MCF 10A (cell line): Measurements from ENCODE around the gene TPR. TPM values are rescaled to one million over a fixed set of nuclear protein-coding genes. Genes with fewer than 3 reads are reported as not detected.

Source experiments
- BruUV-seq: library from RNA; stranded (reverse); fragments of 400-500 nt; replicated peaks from 2 replicates; lab custom pipeline; 2021; lab: Mats Ljungman, UMichigan
- CTCF ChIA-PET: fragments of 300-600 bp; sonication (Branson Sonifier 250); formaldehyde crosslinking; extraction: SDS; loops from one replicate; lab custom pipeline; 2021; ENCODE audit warnings: antibody characterized with exemption, inconsistent platforms; lab: Yijun Ruan, JAX
- POLR2A ChIA-PET: fragments of 300-600, 350-650 bp; sonication (Branson Sonifier 250); formaldehyde crosslinking; extraction: SDS; loops from one replicate; lab custom pipeline; 2020; ENCODE audit warnings: antibody characterized with exemption, inconsistent platforms; lab: Yijun Ruan, JAX
- DNase-seq: peaks from one replicate; pipeline ENCODE4 v3.0.0-alpha.2; 2018; ENCODE audit not compliant: unreplicated experiment
- H3K27ac Mint-ChIP-seq: one replicate; pipeline ENCODE4 v1.8.0; 2022; ENCODE audit warnings: mild to moderate bottlenecking, low read depth, mixed read lengths; ENCODE audit not compliant: unreplicated experiment
- H3K27me3 Mint-ChIP-seq: one replicate; pipeline ENCODE4 v1.8.0; 2022; ENCODE audit warnings: mixed read lengths; ENCODE audit not compliant: insufficient read depth, unreplicated experiment
- H3K36me3 Mint-ChIP-seq: one replicate; pipeline ENCODE4 v1.8.0; 2022; ENCODE audit warnings: mild to moderate bottlenecking, moderate library complexity, mixed read lengths; ENCODE audit not compliant: insufficient read depth, unreplicated experiment
- H3K4me1 Mint-ChIP-seq: one replicate; pipeline ENCODE4 v1.8.0; 2022; ENCODE audit warnings: mixed read lengths; ENCODE audit not compliant: insufficient read depth, unreplicated experiment
- H3K4me3 Mint-ChIP-seq: one replicate; pipeline ENCODE4 v1.8.0; 2022; ENCODE audit warnings: mild to moderate bottlenecking, moderate library complexity, mixed read lengths; ENCODE audit not compliant: unreplicated experiment
- H3K9me3 Mint-ChIP-seq: one replicate; pipeline ENCODE4 v1.8.0; 2022; ENCODE audit warnings: mixed read lengths; ENCODE audit not compliant: unreplicated experiment
- intact Hi-C: fragments of 100-400 bp; cut with micrococcal nuclease; formaldehyde crosslinking; loops from 2 replicates; pipeline ENCODE4 v1.14.1; 2022
- total RNA-seq: library from RNA; stranded (reverse); gene quantifications from 2 replicates; pipeline ENCODE4 v1.2.3, GENCODE V29; 2022
- TF ChIP-seq, protein P1 (sequence below): fragments of 200-600 bp; IDR thresholded peaks from one replicate; pipeline ENCODE4 v1.8.0; 2022; ENCODE audit warnings: antibody characterized with exemption, mild to moderate bottlenecking; ENCODE audit not compliant: unreplicated experiment

The TPR gene
- total RNA-seq, 1 experiment from 2014 or later: 140 TPM

DNA sequence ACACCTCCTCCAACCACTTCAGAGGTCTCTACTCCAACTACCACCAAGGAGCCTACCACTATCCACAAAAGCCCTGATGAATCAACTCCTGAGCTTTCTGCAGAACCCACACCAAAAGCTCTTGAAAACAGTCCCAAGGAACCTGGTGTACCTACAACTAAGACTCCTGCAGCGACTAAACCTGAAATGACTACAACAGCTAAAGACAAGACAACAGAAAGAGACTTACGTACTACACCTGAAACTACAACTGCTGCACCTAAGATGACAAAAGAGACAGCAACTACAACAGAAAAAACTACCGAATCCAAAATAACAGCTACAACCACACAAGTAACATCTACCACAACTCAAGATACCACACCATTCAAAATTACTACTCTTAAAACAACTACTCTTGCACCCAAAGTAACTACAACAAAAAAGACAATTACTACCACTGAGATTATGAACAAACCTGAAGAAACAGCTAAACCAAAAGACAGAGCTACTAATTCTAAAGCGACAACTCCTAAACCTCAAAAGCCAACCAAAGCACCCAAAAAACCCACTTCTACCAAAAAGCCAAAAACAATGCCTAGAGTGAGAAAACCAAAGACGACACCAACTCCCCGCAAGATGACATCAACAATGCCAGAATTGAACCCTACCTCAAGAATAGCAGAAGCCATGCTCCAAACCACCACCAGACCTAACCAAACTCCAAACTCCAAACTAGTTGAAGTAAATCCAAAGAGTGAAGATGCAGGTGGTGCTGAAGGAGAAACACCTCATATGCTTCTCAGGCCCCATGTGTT is 66.6 kb downstream of the TPR start:
- H3K9me3 Mint-ChIP-seq: no peaks in the 10 kb centered on the region
- TF ChIP-seq, protein P1, sequence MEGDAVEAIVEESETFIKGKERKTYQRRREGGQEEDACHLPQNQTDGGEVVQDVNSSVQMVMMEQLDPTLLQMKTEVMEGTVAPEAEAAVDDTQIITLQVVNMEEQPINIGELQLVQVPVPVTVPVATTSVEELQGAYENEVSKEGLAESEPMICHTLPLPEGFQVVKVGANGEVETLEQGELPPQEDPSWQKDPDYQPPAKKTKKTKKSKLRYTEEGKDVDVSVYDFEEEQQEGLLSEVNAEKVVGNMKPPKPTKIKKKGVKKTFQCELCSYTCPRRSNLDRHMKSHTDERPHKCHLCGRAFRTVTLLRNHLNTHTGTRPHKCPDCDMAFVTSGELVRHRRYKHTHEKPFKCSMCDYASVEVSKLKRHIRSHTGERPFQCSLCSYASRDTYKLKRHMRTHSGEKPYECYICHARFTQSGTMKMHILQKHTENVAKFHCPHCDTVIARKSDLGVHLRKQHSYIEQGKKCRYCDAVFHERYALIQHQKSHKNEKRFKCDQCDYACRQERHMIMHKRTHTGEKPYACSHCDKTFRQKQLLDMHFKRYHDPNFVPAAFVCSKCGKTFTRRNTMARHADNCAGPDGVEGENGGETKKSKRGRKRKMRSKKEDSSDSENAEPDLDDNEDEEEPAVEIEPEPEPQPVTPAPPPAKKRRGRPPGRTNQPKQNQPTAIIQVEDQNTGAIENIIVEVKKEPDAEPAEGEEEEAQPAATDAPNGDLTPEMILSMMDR: no peak
- H3K36me3 Mint-ChIP-seq: peaks cover 31% of the 10 kb centered on the region
- no peaks in the 10 kb centered on the region for H3K27me3 Mint-ChIP-seq
- POLR2A ChIA-PET: interaction anchor here (0.6 kb wide), 1 partner anchor 10 kb away, joined by 4 read pairs; no protein-coding TSS in a partner anchor
- no peaks in the 10 kb centered on the region for H3K4me1 Mint-ChIP-seq
- CTCF ChIA-PET: interaction anchor here (0.6 to 1.5 kb wide), 7 partner anchors 8 to 588 kb away, joined by 3 to 5 read pairs (median 3); no protein-coding TSS in a partner anchor
- intact Hi-C loops: loop anchor here (5.0 to 10.0 kb wide), 2 partner anchors 151 to 494 kb away; no protein-coding TSS in a partner anchor
- no peak for DNase-seq
- no peak overlapping the region for H3K4me3 Mint-ChIP-seq
- no peak overlapping the region for H3K27ac Mint-ChIP-seq
- no TSS peak for BruUV-seq

DNA sequence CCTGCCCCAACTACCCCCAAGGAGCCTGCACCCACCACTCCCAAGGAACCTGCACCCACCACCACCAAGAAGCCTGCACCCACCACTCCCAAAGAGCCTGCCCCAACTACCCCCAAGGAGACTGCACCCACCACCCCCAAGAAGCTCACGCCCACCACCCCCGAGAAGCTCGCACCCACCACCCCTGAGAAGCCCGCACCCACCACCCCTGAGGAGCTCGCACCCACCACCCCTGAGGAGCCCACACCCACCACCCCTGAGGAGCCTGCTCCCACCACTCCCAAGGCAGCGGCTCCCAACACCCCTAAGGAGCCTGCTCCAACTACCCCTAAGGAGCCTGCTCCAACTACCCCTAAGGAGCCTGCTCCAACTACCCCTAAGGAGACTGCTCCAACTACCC is 67.6 kb downstream of the TPR start:
- Mint-ChIP-seq H3K4me1 (no peaks in the 10 kb centered on the region), H3K27ac (no peak overlapping the region), H3K9me3 (no peaks in the 10 kb centered on the region), H3K27me3 (no peaks in the 10 kb centered on the region), H3K4me3 (no peak overlapping the region), H3K36me3 (peaks cover 21% of the 10 kb centered on the region)
- DNase-seq: no peak
- no TSS peak for BruUV-seq
- ChIA-PET POLR2A (no interaction called here), CTCF (interaction anchor here (0.6 to 0.8 kb wide), 4 partner anchors 9 to 587 kb away, joined by 3 read pairs; partner anchors contain the start of gene TPR)
- TF ChIP-seq, protein P1: no peak
- intact Hi-C loops: loop anchor here (5.0 to 10.0 kb wide), 2 partner anchors 150 to 493 kb away; no protein-coding TSS in a partner anchor

DNA sequence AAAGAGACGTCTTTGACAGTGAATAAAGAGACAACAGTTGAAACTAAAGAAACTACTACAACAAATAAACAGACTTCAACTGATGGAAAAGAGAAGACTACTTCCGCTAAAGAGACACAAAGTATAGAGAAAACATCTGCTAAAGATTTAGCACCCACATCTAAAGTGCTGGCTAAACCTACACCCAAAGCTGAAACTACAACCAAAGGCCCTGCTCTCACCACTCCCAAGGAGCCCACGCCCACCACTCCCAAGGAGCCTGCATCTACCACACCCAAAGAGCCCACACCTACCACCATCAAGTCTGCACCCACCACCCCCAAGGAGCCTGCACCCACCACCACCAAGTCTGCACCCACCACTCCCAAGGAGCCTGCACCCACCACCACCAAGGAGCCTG is 68.5 kb downstream of the TPR start:
- intact Hi-C loops: loop anchor here (5.0 to 10.0 kb wide), 2 partner anchors 149 to 492 kb away; no protein-coding TSS in a partner anchor
- TF ChIP-seq, protein P1: no peak
- Mint-ChIP-seq H3K27ac (no peak overlapping the region), H3K36me3 (peaks cover 15% of the 10 kb centered on the region), H3K4me1 (no peaks in the 10 kb centered on the region), H3K9me3 (no peaks in the 10 kb centered on the region), H3K4me3 (no peak overlapping the region), H3K27me3 (no peaks in the 10 kb centered on the region)
- CTCF ChIA-PET: interaction anchor here (0.6 to 2.3 kb wide), 4 partner anchors 15 to 578 kb away, joined by 3 to 8 read pairs (median 4); partner anchors contain the start of genes ODR4 and TPR
- DNase-seq: no peak
- no TSS peak for BruUV-seq
- POLR2A ChIA-PET: no interaction called here
